Keratinocyte (primary cell): ENCODE data around the gene RBFOX2. TPM values are rescaled to one million over a fixed set of nuclear protein-coding genes. Genes with fewer than 3 reads are reported as not detected.

Experiments
- DNase-seq: peaks from one replicate; pipeline ENCODE4 v3.0.0-alpha.2; 2011; ENCODE audit warnings: low read depth, missing footprints, low spot score
- FAIRE-seq: peaks from 2 replicates; lab custom pipeline; 2011; peaks lifted over from hg19 to GRCh38; lab: Jason Lieb, UNC
- H2AFZ ChIP-seq: 2 replicates; pipeline ENCODE4 v1.6.0; 2012; ENCODE audit warnings: low read length, control low read depth, inconsistent platforms; ENCODE audit not compliant: control insufficient read depth
- H3K27ac ChIP-seq: 2 replicates; pipeline ENCODE4 v1.5.1; 2011; ENCODE audit warnings: low read length; ENCODE audit not compliant: control insufficient read depth, insufficient read depth
- H3K27me3 ChIP-seq: 3 replicates; pipeline ENCODE4 v1.6.0; 2011; ENCODE audit warnings: low read length; ENCODE audit not compliant: control insufficient read depth, insufficient read depth; ENCODE audit errors: extremely low read depth
- H3K36me3 ChIP-seq, 2 experiments: 2 replicates in 1 of 2; 3 replicates in 1 of 2; pipeline ENCODE4 v1.5.1; 2011; ENCODE audit warnings: low read length in 2 of 2, mild to moderate bottlenecking in 1 of 2; ENCODE audit not compliant: control insufficient read depth in 2 of 2, insufficient read depth in 2 of 2; ENCODE audit errors: extremely low read depth in 1 of 2
- H3K4me1 ChIP-seq: 3 replicates; pipeline ENCODE4 v1.5.1; 2011; ENCODE audit warnings: low read length; ENCODE audit not compliant: control insufficient read depth, insufficient read depth; ENCODE audit errors: extremely low read depth
- H3K4me2 ChIP-seq: 3 replicates; pipeline ENCODE4 v1.6.0; 2011; ENCODE audit warnings: low read depth, low read length; ENCODE audit not compliant: control insufficient read depth, insufficient read depth; ENCODE audit errors: extremely low read depth
- H3K4me3 ChIP-seq, 3 experiments: fragments of 200-600 bp in 1 of 3; sonication (generic) in 1 of 3; 2 replicates in 2 of 3; 3 replicates in 1 of 3; pipeline ENCODE4 v1.5.1; 2011 to 2016; ENCODE audit warnings: low read length in 3 of 3, mild to moderate bottlenecking in 3 of 3, control low read depth in 2 of 3, inconsistent platforms in 1 of 3, low read depth in 1 of 3, mixed read lengths in 1 of 3, mixed run types in 1 of 3, moderate library complexity in 1 of 3; ENCODE audit not compliant: control insufficient read depth in 2 of 3, insufficient read depth in 2 of 3; ENCODE audit errors: extremely low read depth in 1 of 3
- H3K79me2 ChIP-seq: 2 replicates; pipeline ENCODE4 v1.6.0; 2012; ENCODE audit warnings: low read length; ENCODE audit not compliant: control insufficient read depth, insufficient read depth
- H3K9ac ChIP-seq: 3 replicates; pipeline ENCODE4 v1.6.0; 2011; ENCODE audit warnings: low read length; ENCODE audit not compliant: control insufficient read depth, insufficient read depth; ENCODE audit errors: extremely low read depth
- H3K9me1 ChIP-seq: 3 replicates; pipeline ENCODE4 v1.6.0; 2011; ENCODE audit warnings: low read length; ENCODE audit not compliant: control insufficient read depth, insufficient read depth; ENCODE audit errors: extremely low read depth
- H3K9me3 ChIP-seq: 2 replicates; pipeline ENCODE4 v1.5.1; 2012; ENCODE audit warnings: low read depth, low read length; ENCODE audit not compliant: control insufficient read depth
- H4K20me1 ChIP-seq: 3 replicates; pipeline ENCODE4 v1.6.0; 2011; ENCODE audit warnings: low read length; ENCODE audit not compliant: control insufficient read depth, insufficient read depth; ENCODE audit errors: extremely low read depth
- EZH2 ChIP-seq: IDR thresholded peaks from one replicate; pipeline ENCODE4 v1.6.1; 2012; ENCODE audit warnings: inconsistent platforms, mild to moderate bottlenecking, low read length, moderate library complexity
- dilution Hi-C: fragments of 300-500 bp; cut with MboI; formaldehyde crosslinking; loops from one replicate; pipeline ENCODE4 v1.7.0; 2020; ENCODE audit warnings: low sequenced_read_pairs; ENCODE audit not compliant: extremely low pct_ligation_motif_present
- polyA minus RNA-seq, 3 experiments: library from RNA; depleted of rRNA, polyadenylated mRNA; stranded (reverse); fragments of >200 nt; gene quantifications; 1 replicate in 1 of 3; 2 replicates in 1 of 3; 3 replicates in 1 of 3; pipeline ENCODE4 v1.2.3, GENCODE V29; 2011
- polyA plus RNA-seq, 5 experiments: library from polyadenylated mRNA; depleted of rRNA in 3 of 5; stranded (reverse) in 3 of 5; stranded (forward) in 1 of 5; unstranded in 1 of 5; fragments of >200 nt; gene quantifications; 1 replicate in 1 of 5; 2 replicates in 3 of 5; 3 replicates in 1 of 5; pipeline versions ENCODE4 v1.2.1 to v1.2.3, GENCODE V29; 2011 to 2012; ENCODE audit warnings: missing spikeins in 2 of 5, low read depth in 1 of 5, low replicate concordance in 1 of 5
- TF ChIP-seq, protein P1 (sequence below), 3 experiments: IDR thresholded peaks in 1 of 3; conservative IDR thresholded peaks in 1 of 3; optimal IDR thresholded peaks in 1 of 3; 2 replicates in 2 of 3; 3 replicates in 1 of 3; pipeline versions ENCODE3 to v1.5.1; 2011; ENCODE audit warnings: low read length in 3 of 3, mild to moderate bottlenecking in 3 of 3, moderate library complexity in 2 of 3, control low read depth in 1 of 3, inconsistent platforms in 1 of 3; ENCODE audit not compliant: insufficient read depth in 2 of 3; ENCODE audit errors: extremely low read depth in 1 of 3

The RBFOX2 gene, protein sequence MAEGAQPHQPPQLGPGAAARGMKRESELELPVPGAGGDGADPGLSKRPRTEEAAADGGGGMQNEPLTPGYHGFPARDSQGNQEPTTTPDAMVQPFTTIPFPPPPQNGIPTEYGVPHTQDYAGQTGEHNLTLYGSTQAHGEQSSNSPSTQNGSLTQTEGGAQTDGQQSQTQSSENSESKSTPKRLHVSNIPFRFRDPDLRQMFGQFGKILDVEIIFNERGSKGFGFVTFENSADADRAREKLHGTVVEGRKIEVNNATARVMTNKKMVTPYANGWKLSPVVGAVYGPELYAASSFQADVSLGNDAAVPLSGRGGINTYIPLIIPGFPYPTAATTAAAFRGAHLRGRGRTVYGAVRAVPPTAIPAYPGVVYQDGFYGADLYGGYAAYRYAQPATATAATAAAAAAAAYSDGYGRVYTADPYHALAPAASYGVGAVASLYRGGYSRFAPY
- polyA plus RNA-seq (95.9 to 125 TPM (median 118 TPM) in 3 replicates), polyA minus RNA-seq (155 to 189 TPM (median 185 TPM) in 3 replicates)
- polyA plus RNA-seq (2011; ENCODE audit: low read depth): 60.1 TPM
- polyA plus RNA-seq (2011; cell fraction: cytosol; rRNA removed): 84.0 and 94.1 TPM in 2 replicates
- polyA plus RNA-seq (2011; cell fraction: nucleus; rRNA removed): 128 and 130 TPM in 2 replicates
- polyA plus RNA-seq (2012; ENCODE audit: low replicate concordance): 37.4 and 70.8 TPM in 2 replicates
- 91.1 TPM for polyA minus RNA-seq (2011; cell fraction: cytosol; rRNA and poly(A)+ RNA removed)
- polyA minus RNA-seq (2011; cell fraction: nucleus; rRNA and poly(A)+ RNA removed): 99.2 and 183 TPM in 2 replicates

DNA sequence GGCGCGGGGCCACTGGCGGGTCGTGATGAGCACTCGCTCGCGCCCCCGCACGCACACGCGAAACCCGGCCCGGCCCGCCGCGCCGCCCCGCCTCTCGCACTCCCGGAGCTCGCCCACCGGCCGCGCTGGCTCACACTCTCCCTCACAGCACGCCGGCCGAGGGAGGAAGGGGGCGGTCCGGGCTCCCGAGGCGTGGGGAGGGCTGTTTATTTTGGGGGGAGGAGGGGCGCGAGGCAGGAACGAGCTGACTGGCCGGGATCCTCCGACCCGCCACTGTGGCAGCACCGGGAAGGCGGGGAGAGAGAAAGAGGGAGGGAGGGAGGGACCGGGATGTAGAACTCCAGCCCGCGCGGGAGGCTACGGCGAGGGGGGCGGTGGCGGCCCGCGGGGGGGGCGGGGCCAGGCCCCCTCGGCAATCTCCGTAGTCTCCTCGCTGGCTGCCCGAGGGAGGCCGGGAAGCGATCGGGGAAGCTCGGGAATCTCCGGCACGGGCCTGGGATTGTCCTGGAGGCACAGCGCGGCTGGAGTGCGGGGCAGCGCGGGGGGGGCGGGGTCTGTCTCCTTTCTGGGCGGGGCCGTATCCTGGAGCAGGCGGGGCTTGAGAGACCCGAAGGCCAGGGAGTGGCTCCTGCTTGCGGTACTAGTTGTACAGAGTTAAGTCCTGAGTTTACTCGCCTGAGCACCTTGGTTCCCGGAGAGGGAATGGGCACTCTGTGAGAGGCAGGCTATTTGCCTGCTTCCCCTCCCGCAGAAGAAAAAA, at the start of gene RBFOX2:
Gene RBFOX2 (minus strand): TSS at position 179 of the 760 bp plus-strand sequence. CDS start 399 bp downstream, outside the sequence.
- Histone ChIP-seq H3K4me1 (peaks cover 16% of the 10 kb centered on the region), H3K9me3 (no peaks in the 10 kb centered on the region), H3K4me2 (peak within 1 kb of the TSS; percentile 99), H2AFZ (peak within 1 kb of the TSS; percentile 93), H3K36me3 (no peaks in the 10 kb centered on the region), H3K4me3 (peak within 1 kb of the TSS; percentile 82 to 91 (median 87)), H3K27ac (peak within 1 kb of the TSS; percentile 70), H3K9ac (peak within 1 kb of the TSS; percentile 91), H3K9me1 (no peaks in the 10 kb centered on the region), H3K79me2 (peaks cover 41% of the 10 kb centered on the region), H3K27me3 (no peaks in the 10 kb centered on the region), H4K20me1 (no peaks in the 10 kb centered on the region)
- FAIRE-seq (peak; percentile 48), DNase-seq (peak; percentile 78)
- dilution Hi-C loops: no loop called here
- TF ChIP-seq EZH2: no peak
- TF ChIP-seq, protein P1, sequence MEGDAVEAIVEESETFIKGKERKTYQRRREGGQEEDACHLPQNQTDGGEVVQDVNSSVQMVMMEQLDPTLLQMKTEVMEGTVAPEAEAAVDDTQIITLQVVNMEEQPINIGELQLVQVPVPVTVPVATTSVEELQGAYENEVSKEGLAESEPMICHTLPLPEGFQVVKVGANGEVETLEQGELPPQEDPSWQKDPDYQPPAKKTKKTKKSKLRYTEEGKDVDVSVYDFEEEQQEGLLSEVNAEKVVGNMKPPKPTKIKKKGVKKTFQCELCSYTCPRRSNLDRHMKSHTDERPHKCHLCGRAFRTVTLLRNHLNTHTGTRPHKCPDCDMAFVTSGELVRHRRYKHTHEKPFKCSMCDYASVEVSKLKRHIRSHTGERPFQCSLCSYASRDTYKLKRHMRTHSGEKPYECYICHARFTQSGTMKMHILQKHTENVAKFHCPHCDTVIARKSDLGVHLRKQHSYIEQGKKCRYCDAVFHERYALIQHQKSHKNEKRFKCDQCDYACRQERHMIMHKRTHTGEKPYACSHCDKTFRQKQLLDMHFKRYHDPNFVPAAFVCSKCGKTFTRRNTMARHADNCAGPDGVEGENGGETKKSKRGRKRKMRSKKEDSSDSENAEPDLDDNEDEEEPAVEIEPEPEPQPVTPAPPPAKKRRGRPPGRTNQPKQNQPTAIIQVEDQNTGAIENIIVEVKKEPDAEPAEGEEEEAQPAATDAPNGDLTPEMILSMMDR (optimal IDR thresholded peaks at IDR 0.05 in 1 of 3, IDR thresholded peaks at IDR 0.05 in 1 of 3, conservative IDR thresholded peaks at IDR 0.05 in 1 of 3; ENCODE audit: extremely low read depth in 1 of 3, insufficient read depth in 2 of 3, low read length in 3 of 3): no peak

DNA sequence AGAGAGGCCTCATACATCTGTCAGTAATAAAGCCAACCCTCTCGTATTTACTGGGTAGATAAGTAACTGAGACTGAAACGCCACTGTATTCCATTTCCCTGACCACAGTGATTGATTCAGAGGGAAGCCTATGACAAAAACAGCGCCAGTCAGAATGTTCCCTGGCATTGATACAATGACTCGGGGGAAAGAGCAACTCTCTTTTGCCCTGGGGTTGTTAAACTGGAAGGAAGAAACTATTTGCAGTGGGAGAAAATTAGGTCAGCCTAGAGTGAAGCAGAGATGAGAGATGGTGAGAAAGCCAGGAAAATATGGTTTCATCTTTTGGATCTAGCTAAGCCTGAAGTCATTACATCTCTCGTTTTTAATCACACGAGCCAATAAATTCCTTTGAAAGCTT, 48.6 kb upstream of the RBFOX2 start:
- Histone ChIP-seq H3K36me3 (no peaks in the 10 kb centered on the region), H3K27me3 (no peaks in the 10 kb centered on the region), H3K4me1 (no peaks in the 10 kb centered on the region), H3K9me1 (no peaks in the 10 kb centered on the region), H3K9ac (no peak overlapping the region), H3K79me2 (no peaks in the 10 kb centered on the region), H3K27ac (no peak overlapping the region), H3K4me2 (no peak overlapping the region), H4K20me1 (no peaks in the 10 kb centered on the region), H3K4me3 (no peak overlapping the region), H2AFZ (no peak overlapping the region), H3K9me3 (no peaks in the 10 kb centered on the region)
- DNase-seq: no peak
- FAIRE-seq: no peak
- TF ChIP-seq, protein P1 (optimal IDR thresholded peaks at IDR 0.05 in 1 of 3, IDR thresholded peaks at IDR 0.05 in 1 of 3, conservative IDR thresholded peaks at IDR 0.05 in 1 of 3; ENCODE audit: extremely low read depth in 1 of 3, insufficient read depth in 2 of 3, low read length in 3 of 3): no peak
- TF ChIP-seq EZH2: no peak
- dilution Hi-C loops: no loop called here
